GM21576 (cell line): ENCODE measurements around the gene PCID2.
"Not testable (repeated sequence)": the region's sequence is repeated elsewhere in the genome, so short reads cannot be mapped to it uniquely, and the experiment has no call there.

ENCODE experiments used
- ATAC-seq: cut with Tn5 transposase; IDR thresholded peaks from one replicate; pipeline ENCODE4 v1.9.1; 2021; ENCODE audit warnings: mild to moderate bottlenecking, moderate library complexity; ENCODE audit not compliant: unreplicated experiment

PCID2 gene

DNA sequence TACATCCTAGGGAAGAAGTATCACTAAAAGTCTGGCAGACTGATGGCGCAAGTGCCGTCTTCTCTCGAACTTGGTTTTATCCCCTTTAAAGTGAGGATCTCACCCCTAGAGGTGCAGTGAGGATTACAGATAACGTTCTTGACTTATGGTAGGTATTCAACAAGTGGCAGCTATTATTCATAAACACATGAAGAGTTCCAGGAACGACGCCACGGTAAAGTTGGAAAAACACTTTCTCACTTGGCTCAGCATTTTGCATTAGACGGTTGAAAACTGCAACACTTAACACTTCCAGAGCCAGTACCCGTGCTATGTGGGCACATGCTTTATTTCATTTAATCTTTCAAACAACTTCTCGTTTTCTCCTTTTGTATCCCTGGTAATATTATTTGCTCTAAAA, 41.3 kb downstream of the PCID2 start:
- ATAC-seq, result no peak

DNA sequence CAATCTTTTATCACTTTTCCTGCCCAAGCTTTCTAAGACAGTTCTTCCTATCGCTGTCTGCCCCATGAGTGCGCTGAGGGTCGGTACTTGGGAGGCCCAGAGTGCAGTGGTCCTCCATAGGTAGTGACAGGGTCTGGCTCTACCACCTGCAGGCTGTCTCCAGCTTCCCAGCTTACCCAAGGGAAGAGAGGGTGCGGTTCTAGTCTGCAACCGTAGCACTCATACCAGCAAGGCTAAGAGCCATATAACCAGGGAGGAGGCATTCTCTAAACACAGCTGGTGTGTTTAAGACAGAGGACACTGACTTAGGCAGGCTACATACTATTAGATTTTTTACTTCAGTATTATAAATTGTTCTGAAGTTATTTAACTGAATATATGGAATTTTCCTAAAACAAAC, 41.8 kb downstream of the PCID2 start:
- ATAC-seq, result no peak

DNA sequence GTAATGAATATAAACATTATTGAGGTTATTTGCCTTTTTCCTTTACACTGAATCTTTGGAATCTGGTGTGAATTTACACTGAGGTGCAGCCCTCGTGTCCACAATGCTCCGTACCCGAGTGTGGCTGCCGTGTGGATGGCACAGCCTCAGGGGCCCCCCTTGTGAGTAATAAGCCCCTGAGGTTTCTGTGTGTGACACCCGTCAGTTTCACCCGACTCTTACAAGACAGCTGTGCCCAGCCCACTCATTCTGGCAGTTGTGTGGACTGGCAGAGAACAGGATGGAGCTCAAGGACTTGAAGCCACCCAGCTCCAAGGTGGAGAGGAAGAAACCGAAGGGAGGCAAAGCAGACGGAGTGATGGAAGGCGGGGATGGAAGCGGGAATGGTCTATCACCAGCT, 42.2 kb downstream of the PCID2 start:
- ATAC-seq, result no peak

DNA sequence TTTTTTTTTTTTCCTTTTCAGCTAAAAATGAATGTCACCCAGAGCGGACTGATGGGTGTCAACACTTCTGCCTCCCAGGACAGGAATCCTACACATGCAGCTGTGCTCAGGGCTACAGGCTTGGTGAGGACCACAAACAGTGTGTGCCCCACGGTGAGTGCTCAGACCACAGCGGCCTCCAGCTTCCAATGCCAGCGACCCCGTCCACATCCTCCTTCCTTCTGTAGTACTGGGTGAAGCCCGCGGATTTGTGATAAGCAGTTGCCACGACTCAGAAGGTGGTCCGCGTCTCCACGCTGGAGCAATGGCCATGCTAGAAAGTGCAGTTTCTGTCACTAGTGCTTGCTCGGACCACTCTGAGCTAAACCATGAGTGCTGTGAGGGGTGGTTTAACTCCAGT, 44.0 kb downstream of the PCID2 start:
- no peak for ATAC-seq

DNA sequence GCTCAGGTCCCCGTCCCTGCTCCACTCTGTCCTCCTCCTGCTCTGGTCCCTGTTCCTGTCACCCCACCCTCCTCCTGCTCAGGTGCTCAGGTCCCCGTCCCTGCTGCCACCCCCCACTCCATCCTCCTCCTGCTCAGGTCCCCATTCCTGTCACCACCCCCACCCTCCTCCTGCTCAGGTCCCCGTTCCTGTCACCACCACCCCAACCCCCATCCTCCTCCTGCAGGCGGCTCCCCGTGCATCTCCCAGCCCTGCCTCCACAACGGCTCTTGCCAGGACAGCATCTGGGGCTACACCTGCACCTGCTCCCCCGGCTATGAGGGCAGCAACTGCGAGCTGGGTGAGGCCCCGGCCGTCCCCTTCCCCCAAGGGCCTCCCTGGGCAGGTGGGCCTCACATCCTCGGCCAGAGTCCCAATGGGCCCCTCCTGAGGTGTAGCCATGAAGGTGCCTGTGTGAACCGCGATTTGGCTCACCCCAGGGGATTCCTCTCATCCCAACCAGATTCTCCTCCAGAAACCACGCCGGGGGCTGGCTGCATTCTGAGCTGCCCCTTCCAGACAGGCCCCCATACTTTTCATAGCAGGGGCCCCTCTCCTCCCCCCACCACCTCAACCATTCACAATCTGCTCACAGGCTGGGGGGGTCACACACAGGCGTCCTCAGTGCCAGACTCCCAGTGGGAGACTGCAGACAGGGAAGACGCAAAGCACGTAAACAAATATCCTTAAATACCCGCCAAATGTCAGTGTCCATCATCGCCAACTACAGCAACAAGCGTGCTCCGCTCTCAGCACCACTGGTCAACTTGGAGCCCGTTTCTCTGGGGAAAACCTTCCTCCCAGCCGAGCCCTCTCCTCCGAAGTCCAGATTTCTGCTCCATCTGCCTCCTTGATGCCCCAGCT, 45.4 kb downstream of the PCID2 start:
- ATAC-seq, result no peak

DNA sequence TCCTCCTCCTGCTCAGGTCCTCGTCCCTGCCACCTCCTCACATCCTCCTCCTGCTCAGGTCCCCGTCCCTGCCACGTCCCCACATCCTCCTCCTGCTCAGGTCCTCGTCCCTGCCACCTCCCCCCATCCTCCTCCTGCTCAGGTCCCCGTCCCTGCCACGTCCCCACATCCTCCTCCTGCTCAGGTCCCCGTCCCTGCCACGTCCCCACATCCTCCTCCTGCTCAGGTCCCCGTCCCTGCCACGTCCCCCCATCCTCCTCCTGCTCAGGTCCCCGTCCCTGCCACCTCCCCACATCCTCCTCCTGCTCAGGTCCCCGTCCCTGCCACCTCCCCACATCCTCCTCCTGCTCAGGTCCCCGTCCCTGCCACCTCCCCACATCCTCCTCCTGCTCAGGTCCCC, 46.5 kb downstream of the PCID2 start:
- not testable (repeated sequence) for ATAC-seq

DNA sequence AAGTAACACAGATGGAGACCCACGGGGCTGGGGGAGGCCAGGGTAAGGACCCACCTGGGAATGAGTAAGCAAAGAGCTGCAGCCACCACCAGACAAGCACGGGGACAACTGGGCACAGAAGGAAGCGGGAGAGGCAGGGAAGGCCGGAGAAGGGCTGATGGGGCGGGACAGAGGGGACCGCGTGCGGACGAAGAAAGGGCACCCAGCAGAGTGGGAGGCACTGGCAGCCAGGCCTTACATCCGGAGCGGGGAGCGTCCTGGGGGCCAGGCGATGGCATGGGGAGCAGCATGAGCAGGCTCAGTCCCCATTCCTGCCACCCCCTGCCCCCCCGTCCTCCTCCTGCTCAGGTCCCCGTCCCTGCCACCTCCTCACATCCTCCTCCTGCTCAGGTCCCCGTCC, 47.0 kb downstream of the PCID2 start:
- no peak for ATAC-seq

DNA sequence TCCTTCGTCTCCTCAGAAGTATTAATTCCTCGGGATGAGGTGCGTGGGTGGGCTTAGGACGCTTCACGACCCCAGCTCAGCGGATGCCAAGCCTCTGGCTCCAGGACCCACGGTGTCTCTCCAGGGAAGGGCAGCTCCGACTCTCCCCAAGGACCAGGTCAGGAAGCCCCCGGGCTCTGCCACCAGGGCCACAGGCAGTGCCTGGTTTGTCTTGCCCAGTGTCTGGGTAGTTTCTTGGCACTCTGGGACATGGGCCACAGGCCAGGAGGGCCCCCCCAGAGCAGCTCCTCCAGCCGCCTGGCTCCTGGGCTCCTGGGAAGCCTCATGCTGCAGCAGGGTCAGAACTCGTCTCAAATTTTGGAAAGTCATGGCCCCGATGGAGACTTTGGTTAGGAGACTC, 47.5 kb downstream of the PCID2 start:
- ATAC-seq, result no peak

DNA sequence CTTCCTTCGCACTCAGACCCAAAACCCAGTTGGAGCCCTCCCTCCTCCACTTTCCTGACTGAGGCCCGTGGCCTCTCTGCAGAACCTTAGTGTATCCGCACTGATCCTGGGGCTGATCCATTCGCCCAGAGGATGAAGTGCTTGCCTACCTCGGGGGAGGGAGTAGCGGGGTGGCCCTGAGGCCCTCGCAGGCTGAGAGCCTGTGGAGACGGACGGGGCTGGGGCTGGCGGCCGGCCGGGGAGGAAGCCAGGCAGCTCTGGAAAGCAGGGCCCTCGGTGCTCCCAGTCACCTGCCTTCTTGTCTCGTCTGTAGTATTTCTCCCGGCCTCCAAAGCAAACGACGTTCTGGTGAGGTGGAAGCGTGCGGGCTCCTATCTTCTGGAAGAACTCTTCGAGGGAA, 48.8 kb downstream of the PCID2 start:
- no peak for ATAC-seq

DNA sequence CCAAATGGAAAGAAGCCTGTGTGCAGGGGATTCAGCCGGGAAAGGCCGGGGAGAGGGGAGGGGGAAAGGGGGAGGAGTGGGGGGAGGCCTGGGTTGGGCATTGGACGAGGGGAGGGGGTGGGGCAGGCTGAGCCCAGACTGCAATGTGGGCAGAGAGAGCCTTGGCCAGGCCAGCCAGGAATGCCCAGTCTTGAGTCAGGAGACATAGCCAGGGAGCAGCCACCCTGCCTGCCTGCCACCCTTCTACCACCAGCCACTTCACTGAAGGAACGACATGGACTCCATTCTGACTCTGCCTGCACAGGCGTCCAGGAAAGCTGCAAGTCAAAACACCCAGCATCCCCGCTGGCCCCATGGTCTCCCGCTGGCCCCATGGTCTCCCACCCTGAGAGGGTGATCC, 49.5 kb downstream of the PCID2 start:
- ATAC-seq, result no peak

DNA sequence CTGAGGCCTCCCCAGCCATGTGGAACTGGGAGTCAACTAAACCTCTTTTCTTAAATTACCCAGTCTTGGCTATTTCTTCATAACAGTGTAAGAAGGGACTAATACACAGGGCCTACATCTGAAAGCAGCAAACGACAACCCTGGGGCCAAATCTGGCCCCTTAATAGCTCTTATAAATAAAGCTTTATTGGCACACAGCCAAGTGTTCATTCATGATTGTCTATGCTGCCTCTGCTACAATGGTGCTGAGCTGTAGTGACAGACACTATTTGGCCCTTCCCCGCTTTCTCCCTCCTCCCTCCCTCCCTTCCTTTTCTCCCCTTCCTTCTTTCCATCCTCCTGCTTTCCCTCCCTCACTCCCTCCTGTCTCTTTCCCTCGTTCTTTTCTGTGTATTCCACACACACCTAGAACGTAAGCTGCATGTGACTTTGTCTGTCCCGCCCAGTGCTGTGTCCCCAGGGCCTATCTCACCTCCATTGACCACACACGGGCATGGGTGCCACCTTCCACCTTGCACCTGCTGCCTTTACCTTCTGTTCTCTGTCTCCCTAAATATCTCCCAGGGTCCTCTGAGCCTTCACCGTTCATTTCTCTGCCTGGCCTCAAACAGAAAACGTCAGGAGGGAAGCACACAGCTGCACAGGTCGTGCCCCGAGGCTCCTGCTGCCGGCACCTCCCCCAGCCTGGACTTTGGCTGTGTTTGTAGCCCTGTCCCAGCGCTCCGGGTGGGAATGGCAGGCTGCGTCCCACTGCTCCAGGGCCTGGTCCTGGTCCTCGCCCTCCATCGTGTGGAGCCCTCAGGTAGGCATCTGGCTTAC, 50.3 kb downstream of the PCID2 start, which contains the start of gene PROZ:
PROZ (plus strand) TSS at position 720 of the 819 bp plus-strand sequence; CDS start at position 733, 13 bp downstream.
- no peak for ATAC-seq

DNA sequence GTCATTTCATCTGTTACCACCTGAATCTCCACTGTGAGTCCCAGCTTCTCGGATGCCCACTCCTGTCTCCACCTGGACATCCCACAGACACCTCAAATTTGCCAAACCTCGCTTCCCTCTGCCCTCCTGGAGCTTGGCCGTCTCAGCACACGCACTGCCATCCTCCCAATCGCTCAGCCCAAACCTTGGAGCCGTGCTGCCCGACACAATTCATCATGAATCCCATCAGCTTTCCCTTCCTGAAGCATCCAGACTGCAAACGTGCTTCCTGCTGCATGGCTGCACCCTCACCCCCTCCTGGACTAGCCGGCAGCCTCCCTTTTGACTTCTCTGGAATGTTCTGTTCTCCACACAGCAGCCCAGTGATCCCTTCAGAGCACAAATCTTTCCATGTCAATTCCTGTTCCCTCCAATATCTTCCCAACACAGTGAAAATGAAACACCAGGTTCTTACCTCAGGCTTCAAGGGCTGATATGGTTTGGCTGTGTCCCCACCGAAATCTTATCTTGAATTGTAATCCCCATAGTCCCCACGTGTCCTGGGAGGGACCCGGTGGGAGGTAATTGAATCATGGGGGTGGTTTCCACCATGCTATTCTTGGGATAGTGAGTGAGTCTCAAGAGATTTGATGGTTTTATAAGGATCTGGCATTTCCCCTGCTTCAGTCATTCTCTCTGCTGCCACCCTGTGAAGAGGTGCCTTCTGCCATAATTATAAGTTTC, 51.1 kb downstream of the PCID2 start:
- no peak for ATAC-seq

DNA sequence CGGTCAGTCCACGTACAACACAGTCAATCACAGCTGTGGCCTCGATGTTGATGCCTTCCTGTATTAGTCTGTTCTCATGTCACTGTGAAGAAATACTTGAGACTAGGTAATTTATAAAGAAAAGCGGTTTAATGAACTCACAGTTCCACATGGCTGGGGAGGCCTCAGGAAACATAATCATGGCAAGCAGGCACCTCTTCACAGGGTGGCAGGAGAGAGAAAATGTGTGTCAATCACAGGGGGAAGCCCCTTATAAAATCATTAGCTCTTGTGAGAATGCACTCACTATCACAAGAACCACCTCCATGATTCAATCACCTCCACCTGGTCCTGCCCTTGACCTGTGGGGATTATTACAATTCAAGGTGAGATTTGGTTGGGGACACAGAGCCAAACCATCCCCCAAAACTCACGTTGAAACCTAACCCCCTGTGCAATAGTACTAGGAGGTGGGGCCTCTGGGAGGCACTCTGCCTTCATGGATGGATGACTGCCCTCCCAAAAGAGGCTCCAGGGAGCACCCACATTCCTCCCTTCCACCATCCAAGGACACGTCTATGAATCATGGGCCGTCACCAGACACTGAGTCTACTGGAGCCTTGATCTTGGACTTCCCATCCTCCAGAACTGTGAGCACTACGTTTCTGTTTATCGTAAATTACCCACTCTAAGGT, 52.4 kb downstream of the PCID2 start:
- no peak for ATAC-seq

DNA sequence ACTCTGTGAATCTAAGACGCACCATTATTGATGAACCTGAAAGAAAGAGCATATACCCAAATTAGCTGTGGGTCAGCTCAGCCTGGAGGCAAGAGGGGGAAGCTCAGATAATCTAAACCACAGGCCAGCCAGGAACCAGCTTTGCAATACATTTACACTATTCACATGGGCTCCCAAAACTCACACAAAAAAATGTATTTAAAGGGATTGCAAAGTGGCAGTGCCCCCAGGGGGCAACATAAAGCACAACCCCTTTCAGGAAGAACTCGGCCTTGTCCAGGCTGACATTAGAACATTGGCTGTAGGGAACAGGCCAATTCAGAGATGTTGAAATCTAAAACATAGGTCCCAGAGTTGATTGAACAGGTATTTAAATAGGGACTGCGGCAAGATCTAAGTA, 53.3 kb downstream of the PCID2 start:
- no peak for ATAC-seq

DNA sequence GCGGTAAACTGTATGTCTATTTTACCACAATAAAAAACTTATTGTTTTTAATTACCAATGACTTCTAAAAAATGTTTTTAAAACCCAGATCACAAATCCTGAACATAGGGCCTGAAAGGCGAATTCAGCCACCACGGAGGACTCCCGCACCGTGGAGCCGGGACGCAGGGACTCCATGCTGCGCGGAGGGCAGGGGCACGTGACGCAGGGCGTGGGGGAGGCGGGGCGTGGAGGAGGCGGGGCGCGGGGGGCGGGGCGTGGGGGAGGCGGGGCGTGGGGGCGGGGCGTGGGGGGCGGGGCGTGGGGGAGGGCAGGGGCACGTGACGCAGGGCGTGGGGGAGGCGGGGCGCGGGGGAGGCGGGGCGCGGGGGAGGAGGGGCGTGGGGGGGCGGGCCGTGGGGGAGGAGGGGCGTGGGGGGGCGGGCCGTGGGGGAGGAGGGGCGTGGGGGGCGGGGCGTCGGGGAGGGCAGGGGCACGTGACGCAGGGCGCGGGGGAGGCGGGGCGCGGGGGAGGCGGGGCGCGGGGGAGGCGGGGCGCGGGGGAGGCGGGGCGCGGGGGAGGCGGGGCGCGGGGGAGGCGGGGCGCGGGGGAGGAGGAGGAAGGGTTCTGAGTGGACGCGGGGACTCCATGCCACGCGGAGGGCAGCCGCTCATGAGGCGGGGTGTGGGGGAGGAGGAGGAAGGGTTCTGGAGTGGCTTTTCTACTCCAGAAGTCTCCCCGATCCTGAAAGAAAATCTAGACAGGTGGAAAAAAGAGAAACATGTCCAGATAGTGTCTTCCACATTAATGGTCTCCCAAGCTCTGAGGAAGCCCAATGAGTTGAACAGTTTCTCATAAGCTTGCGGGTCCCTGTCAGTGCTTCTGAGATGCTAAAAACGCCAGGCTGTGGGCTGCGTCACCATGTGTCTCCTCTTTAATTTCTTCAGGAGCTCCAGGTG, 54.4 kb downstream of the PCID2 start:
- peak; percentile 56 for ATAC-seq

DNA sequence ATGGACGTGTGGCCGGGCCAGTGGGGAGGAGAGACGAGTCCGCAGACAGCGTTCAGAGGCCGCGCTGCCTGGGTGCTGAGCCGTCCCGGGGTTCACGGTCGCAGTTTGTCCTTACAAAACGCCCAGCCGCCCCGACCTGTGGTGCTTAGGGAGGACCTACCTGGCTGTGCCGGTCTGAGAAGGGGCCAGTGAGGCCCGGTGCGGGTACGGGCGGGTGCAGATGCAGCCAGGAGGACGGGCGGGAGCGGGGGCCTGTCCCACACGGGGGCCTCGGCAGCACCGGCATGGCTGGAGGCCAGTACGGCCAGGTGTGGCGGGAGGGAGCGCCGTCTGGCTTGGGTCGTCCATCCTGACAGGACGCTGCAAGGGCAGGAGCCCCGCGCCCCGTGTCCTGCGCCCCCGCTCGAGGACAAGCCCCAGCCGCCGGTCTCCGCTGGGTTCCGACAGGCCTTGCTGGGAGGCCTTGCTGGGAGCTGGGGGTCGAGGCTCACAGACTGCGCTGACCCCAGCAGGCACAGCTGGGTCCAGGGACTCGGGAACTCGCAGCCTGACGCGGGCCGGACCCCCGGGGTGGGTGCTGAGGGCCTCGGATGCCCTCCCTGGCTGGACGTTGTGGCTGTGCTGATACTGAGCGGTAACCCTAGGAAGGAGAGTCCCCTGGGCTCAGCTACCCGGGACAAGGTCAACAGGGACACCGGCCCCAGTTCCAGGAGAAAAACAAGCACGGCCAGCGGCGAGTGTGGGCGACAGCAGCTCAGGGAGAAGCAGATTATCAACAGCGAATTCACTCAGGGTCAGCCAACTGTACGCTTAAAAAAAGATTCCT, 55.3 kb downstream of the PCID2 start:
- ATAC-seq, result peak; percentile 34

DNA sequence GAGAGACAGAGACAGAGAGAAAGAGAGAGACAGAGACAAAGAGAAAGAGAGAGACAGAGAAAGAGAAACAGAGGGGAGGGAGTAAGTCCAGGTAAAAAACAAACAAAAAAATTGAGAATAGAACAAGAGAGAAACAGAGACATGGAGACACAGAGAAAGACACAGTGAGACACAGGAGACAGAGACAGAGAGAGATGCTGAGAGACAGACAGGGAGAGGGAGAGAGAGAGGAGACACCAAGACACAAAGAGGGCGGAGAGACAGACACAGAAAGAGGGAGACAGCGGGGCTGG, 55.8 kb downstream of the PCID2 start:
- no peak for ATAC-seq

DNA sequence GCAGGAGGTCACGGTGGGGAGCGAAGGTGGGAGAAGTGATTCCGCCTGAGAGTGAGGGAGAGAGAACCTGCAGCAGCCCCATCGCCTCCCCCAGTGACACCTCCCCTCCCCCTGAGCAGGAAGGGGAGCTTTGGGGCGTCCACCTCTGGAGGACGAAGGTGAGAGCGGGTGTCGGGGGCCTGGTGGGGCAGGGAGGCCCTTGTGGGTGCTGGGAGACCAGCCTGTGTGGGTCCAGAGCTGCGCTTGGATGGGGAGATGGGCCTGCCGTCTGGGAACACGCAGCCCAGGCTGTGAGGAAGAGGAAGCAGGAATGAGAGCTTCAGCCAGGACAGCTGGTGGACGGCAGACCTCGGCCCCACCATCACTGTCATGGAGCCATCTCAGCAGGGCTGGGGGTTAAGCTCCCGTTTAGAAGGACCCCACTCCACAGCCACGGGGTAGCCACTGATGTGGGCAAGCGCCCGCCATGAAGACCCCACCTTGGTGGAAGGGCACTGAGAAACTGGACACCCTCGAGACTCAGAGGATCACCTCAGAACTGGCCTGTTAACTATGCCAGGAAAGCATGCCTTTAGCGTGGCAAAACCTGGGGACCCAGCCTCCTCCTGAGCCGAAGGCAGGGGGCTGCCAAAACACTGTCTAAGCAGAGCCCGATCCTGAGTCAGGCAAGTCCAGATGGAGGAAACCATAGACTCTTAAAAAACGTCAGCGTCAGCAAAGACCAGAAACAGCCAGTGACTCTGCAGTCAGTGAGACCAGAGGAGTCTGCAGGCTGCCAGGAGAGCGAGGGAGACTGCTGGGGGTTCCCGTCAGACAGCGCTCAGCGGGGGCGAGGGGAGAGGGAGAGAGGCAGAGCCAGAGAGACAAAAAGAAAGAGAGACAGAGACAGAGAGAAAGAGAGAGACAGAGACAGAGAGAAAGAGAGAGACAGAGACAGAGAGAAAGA, 56.5 kb downstream of the PCID2 start:
- no peak for ATAC-seq
